HEK293 (cell line): ENCODE results near the gene PMVK.

ENCODE experiments used
- CTCF ChIA-PET: fragments of 350-600 bp; formaldehyde crosslinking; extraction: SDS; loops from one replicate; lab custom pipeline; 2021; ENCODE audit warnings: antibody characterized with exemption; lab: Yijun Ruan, JAX
- POLR2A ChIA-PET: fragments of 300-600 bp; formaldehyde crosslinking; extraction: SDS; loops from one replicate; lab custom pipeline; 2020; ENCODE audit warnings: antibody characterized with exemption, inconsistent platforms; lab: Yijun Ruan, JAX
- H3K27ac ChIP-seq: fragments of 200-500 bp; sonication (Bioruptor generic); 2 replicates; pipeline ENCODE4 v1.5.1; 2014; ENCODE audit warnings: low read depth, low read length, control low read depth, inconsistent platforms; ENCODE audit errors: extremely low read depth
- H3K36me3 ChIP-seq, 2 experiments: fragments of 200-500 bp in 1 of 2; sonication (Bioruptor generic) in 1 of 2; 1 replicate in 1 of 2; 2 replicates in 1 of 2; pipeline ENCODE4 v1.5.1; 2014 to 2017; ENCODE audit warnings: inconsistent platforms in 2 of 2, low read length in 2 of 2; ENCODE audit not compliant: control insufficient read depth in 2 of 2, insufficient read depth in 1 of 2
- H3K4me1 ChIP-seq: fragments of 200-500 bp; sonication (Bioruptor generic); 2 replicates; pipeline ENCODE4 v1.5.1; 2014; ENCODE audit warnings: mild to moderate bottlenecking, low read length, inconsistent platforms; ENCODE audit not compliant: control insufficient read depth, insufficient read depth
- H3K4me3 ChIP-seq: 2 replicates; pipeline ENCODE4 v1.5.1; 2011; ENCODE audit warnings: low read depth, mild to moderate bottlenecking, control low read depth, low read length, moderate library complexity
- H3K9me3 ChIP-seq: fragments of 200-500 bp; sonication (Bioruptor generic); 2 replicates; pipeline ENCODE4 v1.5.1; 2014; ENCODE audit warnings: low read depth, low read length, inconsistent platforms; ENCODE audit not compliant: control insufficient read depth, insufficient read depth
- GLIS1 ChIP-seq: fragments of 450-650 bp; formaldehyde crosslinking; IDR thresholded peaks from 2 replicates; pipeline ENCODE4 v1.5.1; 2016; ENCODE audit warnings: missing biosample characterization, missing genetic modification characterization
- INSM2 ChIP-seq: fragments of 450-650 bp; formaldehyde crosslinking; IDR thresholded peaks from 2 replicates; pipeline ENCODE4 v1.5.1; 2016; ENCODE audit warnings: missing biosample characterization, missing genetic modification characterization
- KLF1 ChIP-seq: fragments of 450-650 bp; formaldehyde crosslinking; IDR thresholded peaks from 2 replicates; pipeline ENCODE4 v1.5.1; 2016; ENCODE audit warnings: missing biosample characterization, missing genetic modification characterization
- KLF10 ChIP-seq: fragments of 450-650 bp; IDR thresholded peaks from 2 replicates; pipeline ENCODE4 v1.5.1; 2018; ENCODE audit warnings: missing biosample characterization, mild to moderate bottlenecking, missing genetic modification characterization
- KLF17 ChIP-seq: fragments of 450-650 bp; formaldehyde crosslinking; IDR thresholded peaks from 2 replicates; pipeline ENCODE4 v1.5.1; 2016; ENCODE audit warnings: missing biosample characterization, missing genetic modification characterization
- TSHZ1 ChIP-seq: fragments of 450-650 bp; formaldehyde crosslinking; IDR thresholded peaks from 2 replicates; pipeline ENCODE4 v1.5.1; 2016; ENCODE audit warnings: missing biosample characterization, missing genetic modification characterization, borderline replicate concordance
- ZIC2 ChIP-seq: fragments of 450-650 bp; formaldehyde crosslinking; IDR thresholded peaks from 2 replicates; pipeline ENCODE4 v1.5.1; 2016; ENCODE audit warnings: missing biosample characterization, missing genetic modification characterization
- ZNF155 ChIP-seq: fragments of 450-650 bp; formaldehyde crosslinking; IDR thresholded peaks from 2 replicates; pipeline ENCODE4 v1.5.1; 2016; ENCODE audit warnings: missing biosample characterization, missing genetic modification characterization
- ZNF214 ChIP-seq: fragments of 450-650 bp; formaldehyde crosslinking; IDR thresholded peaks from 2 replicates; pipeline ENCODE4 v1.5.1; 2017; ENCODE audit warnings: missing biosample characterization, mild to moderate bottlenecking, missing genetic modification characterization, borderline replicate concordance
- ZNF350 ChIP-seq: fragments of 450-650 bp; formaldehyde crosslinking; IDR thresholded peaks from 2 replicates; pipeline ENCODE4 v1.5.0; 2017; ENCODE audit warnings: missing biosample characterization, mild to moderate bottlenecking, missing genetic modification characterization
- ZNF37A ChIP-seq: fragments of 450-650 bp; IDR thresholded peaks from 2 replicates; pipeline ENCODE4 v1.5.1; 2018; ENCODE audit warnings: missing biosample characterization, missing genetic modification characterization
- ZNF571 ChIP-seq: fragments of 450-650 bp; formaldehyde crosslinking; IDR thresholded peaks from 2 replicates; pipeline ENCODE4 v1.5.0; 2017; ENCODE audit warnings: missing biosample characterization, missing genetic modification characterization
- ZNF585B ChIP-seq: fragments of 450-650 bp; formaldehyde crosslinking; IDR thresholded peaks from 2 replicates; pipeline ENCODE4 v1.5.1; 2016; ENCODE audit warnings: missing biosample characterization, missing genetic modification characterization
- ZNF621 ChIP-seq: fragments of 450-650 bp; formaldehyde crosslinking; IDR thresholded peaks from 2 replicates; pipeline ENCODE4 v1.5.1; 2017; ENCODE audit warnings: missing biosample characterization, missing genetic modification characterization
- ZNF654 ChIP-seq: fragments of 450-650 bp; formaldehyde crosslinking; IDR thresholded peaks from 2 replicates; pipeline ENCODE4 v1.5.1; 2016; ENCODE audit warnings: low read depth, missing biosample characterization, missing genetic modification characterization
- ZNF701 ChIP-seq: fragments of 450-650 bp; formaldehyde crosslinking; IDR thresholded peaks from 2 replicates; pipeline ENCODE4 v1.5.1; 2016; ENCODE audit warnings: missing biosample characterization, missing genetic modification characterization
- ZNF768 ChIP-seq: fragments of 450-650 bp; formaldehyde crosslinking; IDR thresholded peaks from 2 replicates; pipeline ENCODE4 v1.5.1; 2018; ENCODE audit warnings: missing biosample characterization, mild to moderate bottlenecking, missing genetic modification characterization
- TF ChIP-seq, protein P1 (sequence below): fragments of 450-650 bp; IDR thresholded peaks from 2 replicates; pipeline ENCODE4 v1.5.1; 2018; ENCODE audit warnings: missing biosample characterization, missing genetic modification characterization
- TF ChIP-seq, protein P2 (sequence below): fragments of 450-650 bp; formaldehyde crosslinking; IDR thresholded peaks from 2 replicates; pipeline ENCODE4 v1.5.1; 2016; ENCODE audit warnings: missing biosample characterization, missing genetic modification characterization, borderline replicate concordance

PMVK gene

GRCh38 chr1:154879038-154879421 is 57.5 kb downstream of the PMVK start:
- Histone ChIP-seq H3K4me1 (no peaks in the 10 kb centered on the region), H3K9me3 (no peaks in the 10 kb centered on the region)
- CTCF ChIA-PET: interaction anchor here (0.6 to 5.0 kb wide), 39 partner anchors 9 to 714 kb away, joined by 3 to 35 read pairs (median 4); partner anchors contain the start of genes ATP8B2 and KCNN3

GRCh38 chr1:154878371-154879037 is 58.0 kb downstream of the PMVK start:
- Histone ChIP-seq H3K36me3 (no peaks in the 10 kb centered on the region), H3K27ac (no peak overlapping the region), H3K4me1 (no peaks in the 10 kb centered on the region), H3K4me3 (no peak overlapping the region), H3K9me3 (no peaks in the 10 kb centered on the region)
- ChIA-PET POLR2A (interaction anchor here (1.2 kb wide), 1 partner anchor 8 kb away, joined by 4 read pairs; the partner anchor contains the start of gene KCNN3), CTCF (interaction anchor here (0.5 to 5.0 kb wide), 44 partner anchors 9 to 714 kb away, joined by 3 to 35 read pairs (median 3); partner anchors contain the start of genes ATP8B2 and KCNN3)
- TF ChIP-seq ZNF654 (peak; percentile 86), ZNF350 (tag by site-specific recombination) (no peak), ZNF621 (tag by site-specific recombination) (no peak), ZIC2 (tag by site-specific recombination) (peak; percentile 25; the same call in 1 of the 2 replicates), INSM2 (tag by site-specific recombination) (no peak), ZNF701 (tag by site-specific recombination) (no peak), ZNF585B (no peak), KLF17 (tag by site-specific recombination) (peak; percentile 67), ZNF37A (tag by site-specific recombination) (no peak), ZNF571 (tag by site-specific recombination) (no peak), GLIS1 (tag by site-specific recombination) (peak; percentile 44; the same call in 1 of the 2 replicates)
- TF ChIP-seq, protein P1, sequence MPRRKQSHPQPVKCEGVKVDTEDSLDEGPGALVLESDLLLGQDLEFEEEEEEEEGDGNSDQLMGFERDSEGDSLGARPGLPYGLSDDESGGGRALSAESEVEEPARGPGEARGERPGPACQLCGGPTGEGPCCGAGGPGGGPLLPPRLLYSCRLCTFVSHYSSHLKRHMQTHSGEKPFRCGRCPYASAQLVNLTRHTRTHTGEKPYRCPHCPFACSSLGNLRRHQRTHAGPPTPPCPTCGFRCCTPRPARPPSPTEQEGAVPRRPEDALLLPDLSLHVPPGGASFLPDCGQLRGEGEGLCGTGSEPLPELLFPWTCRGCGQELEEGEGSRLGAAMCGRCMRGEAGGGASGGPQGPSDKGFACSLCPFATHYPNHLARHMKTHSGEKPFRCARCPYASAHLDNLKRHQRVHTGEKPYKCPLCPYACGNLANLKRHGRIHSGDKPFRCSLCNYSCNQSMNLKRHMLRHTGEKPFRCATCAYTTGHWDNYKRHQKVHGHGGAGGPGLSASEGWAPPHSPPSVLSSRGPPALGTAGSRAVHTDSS (tag by site-specific recombination): no peak
- TF ChIP-seq, protein P2, sequence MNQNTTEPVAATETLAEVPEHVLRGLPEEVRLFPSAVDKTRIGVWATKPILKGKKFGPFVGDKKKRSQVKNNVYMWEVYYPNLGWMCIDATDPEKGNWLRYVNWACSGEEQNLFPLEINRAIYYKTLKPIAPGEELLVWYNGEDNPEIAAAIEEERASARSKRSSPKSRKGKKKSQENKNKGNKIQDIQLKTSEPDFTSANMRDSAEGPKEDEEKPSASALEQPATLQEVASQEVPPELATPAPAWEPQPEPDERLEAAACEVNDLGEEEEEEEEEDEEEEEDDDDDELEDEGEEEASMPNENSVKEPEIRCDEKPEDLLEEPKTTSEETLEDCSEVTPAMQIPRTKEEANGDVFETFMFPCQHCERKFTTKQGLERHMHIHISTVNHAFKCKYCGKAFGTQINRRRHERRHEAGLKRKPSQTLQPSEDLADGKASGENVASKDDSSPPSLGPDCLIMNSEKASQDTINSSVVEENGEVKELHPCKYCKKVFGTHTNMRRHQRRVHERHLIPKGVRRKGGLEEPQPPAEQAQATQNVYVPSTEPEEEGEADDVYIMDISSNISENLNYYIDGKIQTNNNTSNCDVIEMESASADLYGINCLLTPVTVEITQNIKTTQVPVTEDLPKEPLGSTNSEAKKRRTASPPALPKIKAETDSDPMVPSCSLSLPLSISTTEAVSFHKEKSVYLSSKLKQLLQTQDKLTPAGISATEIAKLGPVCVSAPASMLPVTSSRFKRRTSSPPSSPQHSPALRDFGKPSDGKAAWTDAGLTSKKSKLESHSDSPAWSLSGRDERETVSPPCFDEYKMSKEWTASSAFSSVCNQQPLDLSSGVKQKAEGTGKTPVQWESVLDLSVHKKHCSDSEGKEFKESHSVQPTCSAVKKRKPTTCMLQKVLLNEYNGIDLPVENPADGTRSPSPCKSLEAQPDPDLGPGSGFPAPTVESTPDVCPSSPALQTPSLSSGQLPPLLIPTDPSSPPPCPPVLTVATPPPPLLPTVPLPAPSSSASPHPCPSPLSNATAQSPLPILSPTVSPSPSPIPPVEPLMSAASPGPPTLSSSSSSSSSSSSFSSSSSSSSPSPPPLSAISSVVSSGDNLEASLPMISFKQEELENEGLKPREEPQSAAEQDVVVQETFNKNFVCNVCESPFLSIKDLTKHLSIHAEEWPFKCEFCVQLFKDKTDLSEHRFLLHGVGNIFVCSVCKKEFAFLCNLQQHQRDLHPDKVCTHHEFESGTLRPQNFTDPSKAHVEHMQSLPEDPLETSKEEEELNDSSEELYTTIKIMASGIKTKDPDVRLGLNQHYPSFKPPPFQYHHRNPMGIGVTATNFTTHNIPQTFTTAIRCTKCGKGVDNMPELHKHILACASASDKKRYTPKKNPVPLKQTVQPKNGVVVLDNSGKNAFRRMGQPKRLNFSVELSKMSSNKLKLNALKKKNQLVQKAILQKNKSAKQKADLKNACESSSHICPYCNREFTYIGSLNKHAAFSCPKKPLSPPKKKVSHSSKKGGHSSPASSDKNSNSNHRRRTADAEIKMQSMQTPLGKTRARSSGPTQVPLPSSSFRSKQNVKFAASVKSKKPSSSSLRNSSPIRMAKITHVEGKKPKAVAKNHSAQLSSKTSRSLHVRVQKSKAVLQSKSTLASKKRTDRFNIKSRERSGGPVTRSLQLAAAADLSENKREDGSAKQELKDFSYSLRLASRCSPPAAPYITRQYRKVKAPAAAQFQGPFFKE (tag by site-specific recombination): no peak

More at GRCh38 chr1:154879038-154879421, 57.5 kb downstream of the PMVK start:
- H3K27ac ChIP-seq: no peak overlapping the region
- POLR2A ChIA-PET: interaction anchor here (1.2 kb wide), 1 partner anchor 9 kb away, joined by 4 read pairs; the partner anchor contains the start of gene KCNN3
- TF ChIP-seq TSHZ1 (tag by site-specific recombination): no peak
- no peak for TF ChIP-seq ZNF768 (tag by site-specific recombination)
- no peak for TF ChIP-seq KLF1 (tag by site-specific recombination)
- no peak for TF ChIP-seq KLF10 (tag by site-specific recombination)
- no peak for TF ChIP-seq ZNF155 (tag by site-specific recombination)
- TF ChIP-seq ZNF214 (tag by site-specific recombination): no peak
- no peaks in the 10 kb centered on the region for H3K36me3 ChIP-seq
- no peak overlapping the region for H3K4me3 ChIP-seq
